Testis (tissue), 3 donors: Measurements from ENCODE around the gene MORF4L2. TPM values are rescaled to one million over a fixed set of nuclear protein-coding genes. Genes with fewer than 3 reads are reported as not detected.

Experiments used
- DNase-seq: peaks from one replicate; pipeline ENCODE4 v3.0.0-alpha.2; 2019
- H3K27ac ChIP-seq, 2 donors: fragments of 200-600 bp; sonication (generic); one replicate each; pipeline ENCODE4 v1.5.1; 2019
- H3K27me3 ChIP-seq: fragments of 200-600 bp; sonication (generic); one replicate; pipeline ENCODE4 v1.5.1; 2019
- H3K36me3 ChIP-seq: fragments of 200-600 bp; sonication (generic); one replicate; pipeline ENCODE4 v1.5.1; 2017; ENCODE audit warnings: low read depth; ENCODE audit errors: missing control alignments
- H3K4me1 ChIP-seq: fragments of 200-600 bp; sonication (generic); one replicate; pipeline ENCODE4 v1.5.1; 2019
- H3K4me3 ChIP-seq, 2 donors: fragments of 200-600 bp; sonication (generic); one replicate each; pipeline ENCODE4 v1.5.1; 2017 to 2019
- H3K9me3 ChIP-seq: fragments of 200-600 bp; sonication (generic); one replicate; pipeline ENCODE4 v1.5.1; 2017
- POLR2A ChIP-seq: fragments of 450-650 bp; IDR thresholded peaks from one replicate; pipeline ENCODE4 v1.6.1; 2017; ENCODE audit warnings: antibody characterized with exemption, mild to moderate bottlenecking, moderate library complexity
- WGBS, 2 donors: methylation state at CpG; one replicate each; pipeline ENCODE4 v1.1.5; 2018; 5-methylcytosine and 5-hydroxymethylcytosine counted together
- intact Hi-C: fragments of 100-400 bp; cut with DNase I; formaldehyde crosslinking; loops from one replicate; pipeline ENCODE4 v1.15.1; 2023; ENCODE audit warnings: low total_unique reads
- polyA plus RNA-seq: library from polyadenylated mRNA; stranded (reverse); fragments of 350-450 nt; fragmentation: Illumina TruSeq; extraction: RNeasy Lipid Tissue Mini Kit (QIAGEN cat#74804); gene quantifications from one replicate; pipeline ENCODE4 v1.2.3, GENCODE V29; 2014; ENCODE audit warnings: low read depth, low replicate concordance; ENCODE audit not compliant: insufficient read depth
- total RNA-seq, 2 donors: library from RNA; depleted of rRNA; stranded (reverse); fragments of >200 nt; gene quantifications; one replicate each; pipeline ENCODE4 v1.2.3, GENCODE V29; 2016
- TF ChIP-seq, protein P1 (sequence below), 3 experiments: fragments of 450-650 bp in 2 of 3; fragments of 200-600 bp in 1 of 3; sonication (generic) in 1 of 3; IDR thresholded peaks; one replicate each; pipeline ENCODE4 v1.5.1; 2016 to 2019; ENCODE audit warnings: antibody characterized with exemption in 3 of 3, mild to moderate bottlenecking in 2 of 3, moderate library complexity in 1 of 3

Gene MORF4L2
- total and polyA plus RNA-seq, 3 donors from 2014 or later = 220 to 267 (median 257) TPM

GRCh38 chrX:103726477-103726876 is 40.0 kb upstream of the MORF4L2 start:
- no peaks in the 10 kb centered on the region for H3K27me3 ChIP-seq
- H3K9me3 ChIP-seq = no peaks in the 10 kb centered on the region
- H3K27ac ChIP-seq = no peak overlapping the region
- WGBS, 2 donors = 81 to 87% methylated on average over 3 to 4 of the region's 5 CpGs
- no peaks in the 10 kb centered on the region for H3K36me3 ChIP-seq
- H3K4me3 ChIP-seq = no peak overlapping the region
- TF ChIP-seq, protein P1, sequence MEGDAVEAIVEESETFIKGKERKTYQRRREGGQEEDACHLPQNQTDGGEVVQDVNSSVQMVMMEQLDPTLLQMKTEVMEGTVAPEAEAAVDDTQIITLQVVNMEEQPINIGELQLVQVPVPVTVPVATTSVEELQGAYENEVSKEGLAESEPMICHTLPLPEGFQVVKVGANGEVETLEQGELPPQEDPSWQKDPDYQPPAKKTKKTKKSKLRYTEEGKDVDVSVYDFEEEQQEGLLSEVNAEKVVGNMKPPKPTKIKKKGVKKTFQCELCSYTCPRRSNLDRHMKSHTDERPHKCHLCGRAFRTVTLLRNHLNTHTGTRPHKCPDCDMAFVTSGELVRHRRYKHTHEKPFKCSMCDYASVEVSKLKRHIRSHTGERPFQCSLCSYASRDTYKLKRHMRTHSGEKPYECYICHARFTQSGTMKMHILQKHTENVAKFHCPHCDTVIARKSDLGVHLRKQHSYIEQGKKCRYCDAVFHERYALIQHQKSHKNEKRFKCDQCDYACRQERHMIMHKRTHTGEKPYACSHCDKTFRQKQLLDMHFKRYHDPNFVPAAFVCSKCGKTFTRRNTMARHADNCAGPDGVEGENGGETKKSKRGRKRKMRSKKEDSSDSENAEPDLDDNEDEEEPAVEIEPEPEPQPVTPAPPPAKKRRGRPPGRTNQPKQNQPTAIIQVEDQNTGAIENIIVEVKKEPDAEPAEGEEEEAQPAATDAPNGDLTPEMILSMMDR (IDR thresholded peaks at IDR 0.05) = no peak
- TF ChIP-seq POLR2A = no peak
- intact Hi-C loops = no loop called here
- DNase-seq = no peak
- no peaks in the 10 kb centered on the region for H3K4me1 ChIP-seq

DNA sequence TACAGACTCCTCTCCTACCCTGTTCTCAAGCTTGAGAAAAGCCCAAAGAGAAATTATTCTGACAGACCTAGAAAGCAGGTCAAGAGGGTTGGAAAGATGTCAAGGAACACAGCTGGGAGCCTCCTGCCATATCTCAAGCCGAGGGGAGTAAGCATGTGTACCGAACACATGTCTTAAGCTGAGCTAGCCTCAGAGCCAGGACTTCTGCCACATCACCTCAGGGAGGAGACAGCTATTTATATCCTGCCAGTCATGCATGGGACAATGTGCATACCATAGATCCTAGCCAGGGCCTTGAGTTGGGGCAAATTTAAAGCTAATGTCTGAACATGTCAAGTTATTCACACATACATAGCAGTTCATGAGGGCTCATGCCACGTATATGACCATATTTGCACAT is 36.0 kb upstream of the MORF4L2 start:
- intact Hi-C loops = no loop called here
- no peaks in the 10 kb centered on the region for H3K9me3 ChIP-seq
- H3K4me3 ChIP-seq = no peak overlapping the region
- DNase-seq = peak; percentile 22
- TF ChIP-seq POLR2A = no peak
- TF ChIP-seq, protein P1 (IDR thresholded peaks at IDR 0.05) = no peak
- H3K27me3 ChIP-seq = no peaks in the 10 kb centered on the region
- H3K4me1 ChIP-seq = no peaks in the 10 kb centered on the region
- H3K36me3 ChIP-seq = no peaks in the 10 kb centered on the region
- 40 to 45% methylated on average over 1 to 3 of the region's 3 CpGs for WGBS, 2 donors
- H3K27ac ChIP-seq = no peak overlapping the region

- WGBS, 2 donors = 79 to 89% methylated on average over 4 of the region's 4 CpGs
- Histone ChIP-seq H3K27ac (no peak overlapping the region), H3K4me1 (no peaks in the 10 kb centered on the region), H3K27me3 (no peaks in the 10 kb centered on the region), H3K36me3 (no peaks in the 10 kb centered on the region), H3K4me3 (no peak overlapping the region), H3K9me3 (no peaks in the 10 kb centered on the region)
- no peak for DNase-seq
- intact Hi-C loops = no loop called here
- TF ChIP-seq, protein P1 (IDR thresholded peaks at IDR 0.05) = no peak
- no peak for TF ChIP-seq POLR2A
Observed at GRCh38 chrX:103718120-103718519, 31.6 kb upstream of the MORF4L2 start.

DNA sequence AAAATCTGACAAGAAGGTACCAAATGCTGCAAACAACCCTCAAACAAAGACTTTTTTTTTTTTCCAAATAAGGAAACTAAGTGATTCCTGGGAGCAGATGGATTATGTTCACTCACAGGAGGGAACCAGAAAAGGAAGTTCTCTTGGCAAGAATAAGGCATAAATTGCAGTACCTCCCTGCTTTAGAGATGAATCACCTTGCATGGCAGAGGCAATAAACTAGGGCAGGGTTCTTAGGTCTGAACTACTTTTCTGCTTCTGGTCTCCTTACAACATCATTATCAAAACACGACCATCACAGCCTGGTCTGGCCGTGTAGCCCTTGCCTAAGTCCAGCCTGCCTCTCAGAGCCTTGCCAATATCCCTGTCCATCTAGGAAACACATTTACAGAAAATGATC is 30.5 kb upstream of the MORF4L2 start:
- Histone ChIP-seq H3K9me3 (no peaks in the 10 kb centered on the region), H3K4me1 (no peaks in the 10 kb centered on the region), H3K4me3 (no peak overlapping the region), H3K36me3 (no peaks in the 10 kb centered on the region), H3K27me3 (no peaks in the 10 kb centered on the region), H3K27ac (no peak overlapping the region)
- DNase-seq = no peak
- intact Hi-C loops = no loop called here
- TF ChIP-seq, protein P1 (IDR thresholded peaks at IDR 0.05) = no peak
- no peak for TF ChIP-seq POLR2A
- WGBS, 2 donors = 33 to 55% methylated on average over 1 to 2 of the region's 2 CpGs

- no peak within 1 kb of the TSS for H3K27ac ChIP-seq
- no peak for DNase-seq
- H3K27me3 ChIP-seq = no peaks in the 10 kb centered on the region
- no peaks in the 10 kb centered on the region for H3K9me3 ChIP-seq
- no peak within 1 kb of the TSS for H3K4me3 ChIP-seq
- H3K36me3 ChIP-seq = no peaks in the 10 kb centered on the region
- 76 to 83% methylated on average over 5 of the region's 5 CpGs for WGBS, 2 donors
- H3K4me1 ChIP-seq = no peaks in the 10 kb centered on the region
- TF ChIP-seq, protein P1 (IDR thresholded peaks at IDR 0.05) = no peak
- TF ChIP-seq POLR2A = no peak
- intact Hi-C loops = no loop called here
Observed at GRCh38 chrX:103710609-103711008, 24.1 kb upstream of the MORF4L2 start, which contains the start of gene TMEM31. Gene TMEM31 (plus strand): TSS chrX:103710909. CDS start chrX:103712259, 1,350 bp downstream.
